Hepatocyte (in vitro differentiated cells): ENCODE measurements around the gene SAPCD2.

Experiments
- EZH2 ChIP-seq: fragments of 200-600 bp; sonication (generic); IDR thresholded peaks from 2 replicates; pipeline ENCODE4 v1.6.1; 2016; ENCODE audit warnings: antibody characterized with exemption, mild to moderate bottlenecking, borderline replicate concordance
- EZH2phosphoT487 ChIP-seq: fragments of 200-600 bp; sonication (generic); IDR thresholded peaks from one replicate; pipeline ENCODE4 v1.6.1; 2018; ENCODE audit warnings: antibody characterized with exemption, mild to moderate bottlenecking, low read depth, moderate library complexity; ENCODE audit not compliant: unreplicated experiment, severe bottlenecking
- TF ChIP-seq, protein P1 (sequence below): fragments of 200-600 bp; sonication (generic); IDR thresholded peaks from 2 replicates; pipeline ENCODE4 v1.5.1; 2016; ENCODE audit warnings: antibody characterized with exemption, mild to moderate bottlenecking; ENCODE audit not compliant: poor library complexity

DNA sequence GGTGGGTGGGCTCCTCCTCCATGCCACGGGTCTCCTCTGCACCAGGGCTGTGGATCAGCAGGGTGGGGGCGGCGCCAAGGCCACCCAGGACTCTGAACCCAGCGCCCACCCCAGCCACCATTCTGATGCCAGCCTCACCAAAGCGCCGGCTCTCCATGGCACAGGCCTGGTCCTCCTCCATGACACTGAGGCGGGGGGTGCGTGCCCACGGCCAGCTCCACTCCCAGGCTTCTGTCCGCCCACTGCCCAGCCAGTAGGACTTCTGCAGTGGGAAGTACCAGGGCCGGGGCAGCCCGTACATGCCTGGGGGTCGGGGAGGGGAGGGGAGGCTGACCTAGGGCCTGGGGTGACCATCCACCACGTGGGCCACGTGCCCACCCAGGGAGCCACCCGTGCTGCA lies 53.9 kb downstream of the SAPCD2 start:
- no peak for TF ChIP-seq EZH2
- TF ChIP-seq, protein P1, sequence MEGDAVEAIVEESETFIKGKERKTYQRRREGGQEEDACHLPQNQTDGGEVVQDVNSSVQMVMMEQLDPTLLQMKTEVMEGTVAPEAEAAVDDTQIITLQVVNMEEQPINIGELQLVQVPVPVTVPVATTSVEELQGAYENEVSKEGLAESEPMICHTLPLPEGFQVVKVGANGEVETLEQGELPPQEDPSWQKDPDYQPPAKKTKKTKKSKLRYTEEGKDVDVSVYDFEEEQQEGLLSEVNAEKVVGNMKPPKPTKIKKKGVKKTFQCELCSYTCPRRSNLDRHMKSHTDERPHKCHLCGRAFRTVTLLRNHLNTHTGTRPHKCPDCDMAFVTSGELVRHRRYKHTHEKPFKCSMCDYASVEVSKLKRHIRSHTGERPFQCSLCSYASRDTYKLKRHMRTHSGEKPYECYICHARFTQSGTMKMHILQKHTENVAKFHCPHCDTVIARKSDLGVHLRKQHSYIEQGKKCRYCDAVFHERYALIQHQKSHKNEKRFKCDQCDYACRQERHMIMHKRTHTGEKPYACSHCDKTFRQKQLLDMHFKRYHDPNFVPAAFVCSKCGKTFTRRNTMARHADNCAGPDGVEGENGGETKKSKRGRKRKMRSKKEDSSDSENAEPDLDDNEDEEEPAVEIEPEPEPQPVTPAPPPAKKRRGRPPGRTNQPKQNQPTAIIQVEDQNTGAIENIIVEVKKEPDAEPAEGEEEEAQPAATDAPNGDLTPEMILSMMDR, result no peak
- TF ChIP-seq EZH2phosphoT487, result no peak
